Measurements from ENCODE around the gene TTLL4.

DNA sequence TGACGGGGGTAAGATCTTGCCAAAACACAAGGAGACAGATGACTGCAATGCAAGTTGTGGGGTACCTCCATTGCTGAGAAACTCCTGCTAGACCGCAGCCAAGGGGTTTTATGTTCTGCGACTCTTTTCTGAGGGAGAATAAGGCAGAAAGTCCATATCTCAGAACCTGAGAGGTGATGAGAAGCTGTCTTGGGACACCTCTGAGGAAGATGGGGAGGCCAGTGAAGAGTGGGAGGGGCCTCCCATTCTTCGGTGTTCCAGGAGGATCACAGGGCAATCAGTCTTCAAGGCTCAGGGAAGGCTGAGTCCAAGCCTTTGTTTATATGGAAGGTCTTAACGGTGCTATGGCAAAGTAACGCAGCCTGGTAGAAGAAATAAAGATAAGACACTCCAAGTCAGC is 89.4 kb downstream of the TTLL4 start:
- TF ChIP-seq, protein P1, sequence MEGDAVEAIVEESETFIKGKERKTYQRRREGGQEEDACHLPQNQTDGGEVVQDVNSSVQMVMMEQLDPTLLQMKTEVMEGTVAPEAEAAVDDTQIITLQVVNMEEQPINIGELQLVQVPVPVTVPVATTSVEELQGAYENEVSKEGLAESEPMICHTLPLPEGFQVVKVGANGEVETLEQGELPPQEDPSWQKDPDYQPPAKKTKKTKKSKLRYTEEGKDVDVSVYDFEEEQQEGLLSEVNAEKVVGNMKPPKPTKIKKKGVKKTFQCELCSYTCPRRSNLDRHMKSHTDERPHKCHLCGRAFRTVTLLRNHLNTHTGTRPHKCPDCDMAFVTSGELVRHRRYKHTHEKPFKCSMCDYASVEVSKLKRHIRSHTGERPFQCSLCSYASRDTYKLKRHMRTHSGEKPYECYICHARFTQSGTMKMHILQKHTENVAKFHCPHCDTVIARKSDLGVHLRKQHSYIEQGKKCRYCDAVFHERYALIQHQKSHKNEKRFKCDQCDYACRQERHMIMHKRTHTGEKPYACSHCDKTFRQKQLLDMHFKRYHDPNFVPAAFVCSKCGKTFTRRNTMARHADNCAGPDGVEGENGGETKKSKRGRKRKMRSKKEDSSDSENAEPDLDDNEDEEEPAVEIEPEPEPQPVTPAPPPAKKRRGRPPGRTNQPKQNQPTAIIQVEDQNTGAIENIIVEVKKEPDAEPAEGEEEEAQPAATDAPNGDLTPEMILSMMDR (IDR thresholded peaks at IDR 0.05; ENCODE audit: insufficient read depth, low read length, poor library complexity, severe bottlenecking) = no peak
- no peak for TF ChIP-seq EZH2phosphoT487 (conservative IDR thresholded peaks at IDR 0.05; ENCODE audit: low read length)

Data from SU-DHL-6 (cell line).